ENCODE data around the gene PHF13. TPM values are rescaled to one million over a fixed set of nuclear protein-coding genes. Genes with fewer than 3 reads are reported as not detected.

The PHF13 gene
- polyA plus RNA-seq, 2 of the 4 experiments (the other 2 are of a cell fraction) = 4.3 to 10.4 TPM

- peak overlapping the region; percentile 90 for H3K4me2 ChIP-seq
- ChIA-PET POLR2A (interaction anchor here (0.6 to 1.2 kb wide), 2 partner anchors 22 to 67 kb away, joined by 3 to 6 read pairs; partner anchors contain the start of gene ZBTB48), CTCF (interaction anchor here (1.0 to 2.3 kb wide), 7 partner anchors 8 to 49 kb away, joined by 3 to 6 read pairs (median 3); partner anchors contain the start of genes NOL9 and TAS1R1)
- H3K9me3 ChIP-seq = no peaks in the 10 kb centered on the region
- 0% methylated on average over 18 of the region's 103 CpGs for WGBS (ENCODE audit: missing lambda C conversion rate)
- FAIRE-seq = no peak
- peak overlapping the region; percentile 81 to 93 for H3K27ac ChIP-seq
- H3K4me1 ChIP-seq = peaks cover 13% of the 10 kb centered on the region; the same call in 2 of the 3 replicates
- H3K4me3 ChIP-seq = peak overlapping the region; percentile 72
- TF ChIP-seq ZNF302 (CRISPR knock-in tag; IDR thresholded peaks at IDR 0.05) (no peak), MAX (IDR thresholded peaks at IDR 0.05) (peak; percentile 61; the same call in 1 of the 2 replicates), E2F6 (IDR thresholded peaks at IDR 0.05; ENCODE audit: borderline replicate concordance, low read depth) (peak; percentile 40; the same call in 1 of the 2 replicates), USF2 (IDR thresholded peaks at IDR 0.05) (no peak)
- ATAC-seq = peak; percentile 58 to 74
- no peak for DNase-seq (ENCODE audit: low read depth in 1 of 2, low spot score in 1 of 2)
Measured at GRCh38 chr1:6601923-6602668, 11.4 kb upstream of the PHF13 start.

GRCh38 chr1:6602669-6603237, 10.8 kb upstream of the PHF13 start, which contains the start of gene KLHL21:
KLHL21 (minus strand) TSS chr1:6602869; CDS start chr1:6602817, 52 bp downstream.
- TF ChIP-seq FOSL2 (IDR thresholded peaks at IDR 0.05) (no peak), FOSL2 (CRISPR knock-in tag; IDR thresholded peaks at IDR 0.05) (peak; percentile 78), USF2 (IDR thresholded peaks at IDR 0.05) (no peak), POLR2A (IDR thresholded peaks at IDR 0.05; ENCODE audit: low read length) (peak; percentile 96), CTCF (IDR thresholded peaks at IDR 0.05) (no peak), PHF8 (IDR thresholded peaks at IDR 0.05; ENCODE audit: borderline replicate concordance, low read depth) (0 out of 2 replicates have a peak, but pooled peaks have one; percentile 54), BCL3 (IDR thresholded peaks at IDR 0.05) (peak; percentile 93), REST (IDR thresholded peaks at IDR 0.05) (peak; percentile 33; the same call in 1 of the 2 replicates), ZNF302 (CRISPR knock-in tag; IDR thresholded peaks at IDR 0.05) (no peak), JUN (IDR thresholded peaks at IDR 0.05) (peak; percentile 77 to 87; a peak in 4 of 5 replicates), KDM1A (IDR thresholded peaks at IDR 0.05; ENCODE audit: low read depth) (no peak)
- POLR2A ChIA-PET = interaction anchor here (1.2 kb wide), 1 partner anchor 23 kb away, joined by 6 read pairs; the partner anchor contains the start of gene ZBTB48
- Histone ChIP-seq H3K4me2 (peak within 1 kb of the TSS; percentile 90), H3K4me1 (peaks cover 13% of the 10 kb centered on the region; the same call in 2 of the 3 replicates), H3K4me3 (peak within 1 kb of the TSS; percentile 72), H3K27ac (peak within 1 kb of the TSS; percentile 81 to 93), H3K9me3 (no peaks in the 10 kb centered on the region)
- ATAC-seq (peak; percentile 77 to 80), FAIRE-seq (no peak), DNase-seq (ENCODE audit: low read depth in 1 of 2, low spot score in 1 of 2) (peak; percentile 66 to 74)
- CTCF ChIA-PET = interaction anchor here (1.0 to 1.3 kb wide), 5 partner anchors 12 to 50 kb away, joined by 3 to 4 read pairs (median 3); no protein-coding TSS in a partner anchor
- WGBS (ENCODE audit: missing lambda C conversion rate) = 4% methylated on average over 14 of the region's 84 CpGs

Data from A549 (cell line).